AG08395 (cell line): ENCODE data around the gene PSMA7.
"Not testable (repeated sequence)": the region's sequence is repeated elsewhere in the genome, so short reads cannot be mapped to it uniquely, and the experiment has no call there.

Experiments
- DNase-seq: peaks from one replicate; pipeline ENCODE4 v3.0.0; 2012; ENCODE audit warnings: mixed read lengths, low spot score

Gene PSMA7

DNA sequence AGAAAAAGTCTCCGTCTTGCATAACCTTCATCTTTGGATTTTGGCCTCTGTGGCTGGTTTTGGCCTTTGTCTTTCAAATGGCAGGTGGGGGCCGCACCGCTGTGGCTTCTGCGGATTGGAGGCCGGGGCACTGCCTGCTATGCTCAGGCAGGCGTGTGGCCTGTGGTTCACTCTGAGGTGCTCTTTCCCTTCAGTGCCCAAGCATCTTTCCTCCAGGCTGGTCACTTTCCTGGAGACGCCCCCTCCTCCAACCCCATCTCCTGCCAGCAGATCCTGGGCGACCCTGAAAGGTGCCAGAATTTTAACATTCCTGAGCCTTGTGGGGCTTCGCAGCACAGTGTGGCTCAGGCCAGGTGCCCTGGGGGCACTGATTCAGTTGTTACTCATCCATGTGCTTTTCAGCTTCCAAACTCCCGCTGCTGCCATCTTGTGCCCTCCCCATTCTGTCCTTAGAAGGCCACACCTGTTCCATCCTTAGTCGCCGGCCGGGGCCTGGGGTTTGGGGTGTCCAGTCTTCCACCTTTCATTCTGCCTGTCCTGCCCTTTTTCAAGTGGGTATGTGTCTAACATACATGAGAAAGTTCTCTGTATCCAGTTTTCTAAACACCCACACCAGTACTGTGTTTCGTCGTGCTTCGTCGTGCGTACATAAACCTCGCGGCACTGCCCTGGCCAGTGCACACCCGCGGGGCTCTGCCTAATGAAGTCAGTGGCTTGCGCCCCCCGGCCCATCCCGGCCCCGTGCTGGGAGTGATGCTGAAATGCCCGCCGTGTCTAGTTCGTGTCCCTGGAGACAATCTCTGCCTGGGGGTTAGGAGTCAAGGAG lies 12.4 kb upstream of the PSMA7 start:
- DNase-seq = no peak

GRCh38 chr20:62151835-62152364 lies 8.7 kb upstream of the PSMA7 start:
- no peak for DNase-seq

DNA sequence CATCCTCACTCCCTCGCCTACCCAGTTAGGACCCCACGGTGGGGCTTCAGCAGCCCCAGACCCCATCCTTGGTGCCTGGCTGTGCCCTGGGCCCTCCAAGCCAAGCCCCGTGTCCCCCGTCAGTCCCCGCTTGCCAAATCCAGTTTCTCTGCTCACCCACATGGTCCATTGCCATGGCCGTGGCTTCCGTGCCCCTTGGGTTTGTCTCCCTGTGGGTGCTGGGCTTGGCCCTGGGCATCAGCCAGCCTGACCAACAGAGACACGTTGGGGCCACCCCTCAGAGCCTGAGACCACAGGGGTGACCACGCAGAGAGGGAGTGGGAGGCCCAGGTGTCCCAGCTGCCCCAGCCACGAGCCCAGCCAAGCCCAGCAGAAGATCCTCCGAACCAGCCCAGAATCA lies 8.0 kb upstream of the PSMA7 start:
- no peak for DNase-seq

- no peak for DNase-seq
Measured at GRCh38 chr20:62150310-62150575, 7.0 kb upstream of the PSMA7 start.

GRCh38 chr20:62149532-62150309 lies 6.5 kb upstream of the PSMA7 start:
- no peak for DNase-seq

DNA sequence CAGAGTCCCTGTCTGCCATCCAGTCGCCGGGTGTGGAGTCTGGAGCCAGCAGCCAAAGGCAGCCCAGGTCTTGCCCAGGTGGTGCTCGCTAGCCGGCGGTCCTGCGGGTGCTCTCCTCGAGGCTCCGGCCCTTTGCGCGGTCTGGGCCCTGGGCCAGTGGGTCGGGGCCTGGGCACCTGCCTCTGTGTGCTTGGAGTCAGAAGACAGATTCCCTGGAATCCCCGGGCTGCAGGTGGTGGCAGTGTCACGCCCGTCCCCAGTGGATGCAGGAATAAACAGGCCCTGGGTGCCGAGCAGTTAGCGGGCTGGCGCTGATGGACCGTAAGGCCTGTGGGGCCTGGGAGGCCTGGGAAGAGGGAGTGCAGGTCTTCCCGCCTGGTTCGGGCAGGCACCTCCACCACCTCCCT lies 5.7 kb upstream of the PSMA7 start:
- DNase-seq = no peak

DNA sequence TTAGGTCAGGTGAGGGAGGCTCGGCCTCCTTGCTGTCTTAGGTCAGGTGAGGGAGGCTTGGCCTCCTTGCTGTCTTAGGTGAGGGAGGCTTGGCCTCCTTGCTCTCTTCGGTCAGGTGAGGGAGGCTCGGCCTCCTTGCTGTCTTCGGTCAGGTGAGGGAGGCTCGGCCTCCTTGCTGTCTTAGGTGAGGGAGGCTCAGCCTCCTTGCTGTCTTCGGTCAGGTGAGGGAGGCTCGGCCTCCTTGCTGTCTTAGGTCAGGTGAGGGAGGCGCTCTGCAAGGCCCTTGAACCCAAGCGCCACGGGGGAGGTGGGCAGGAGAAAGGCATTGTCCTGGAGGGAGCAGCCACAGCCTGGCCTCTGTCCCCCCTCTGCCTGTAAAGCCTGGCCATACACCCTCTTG lies 5.2 kb upstream of the PSMA7 start:
- DNase-seq = not testable (repeated sequence)

DNA sequence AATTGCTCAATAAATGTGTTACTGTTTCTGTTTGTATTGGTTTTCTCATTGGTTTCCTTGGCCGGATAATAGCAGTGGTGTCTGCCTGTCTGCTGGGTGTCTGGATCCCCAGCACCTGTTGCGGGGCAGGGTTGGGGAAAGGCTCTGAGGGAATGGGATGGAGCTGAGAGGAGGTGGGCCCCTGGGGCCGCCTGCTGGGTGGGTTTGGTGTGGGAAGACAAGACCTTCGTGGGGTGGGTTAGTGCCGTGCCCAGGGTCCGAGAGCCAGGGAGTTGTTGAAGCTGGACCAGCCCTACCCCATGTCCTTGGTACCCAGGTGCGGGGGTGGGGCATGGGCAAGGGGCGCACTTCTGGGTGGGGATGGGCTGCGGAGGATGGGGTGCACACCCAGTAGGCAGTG lies 4.3 kb upstream of the PSMA7 start:
- no peak for DNase-seq

GRCh38 chr20:62147125-62147524 lies 3.9 kb upstream of the PSMA7 start:
- DNase-seq = no peak

DNA sequence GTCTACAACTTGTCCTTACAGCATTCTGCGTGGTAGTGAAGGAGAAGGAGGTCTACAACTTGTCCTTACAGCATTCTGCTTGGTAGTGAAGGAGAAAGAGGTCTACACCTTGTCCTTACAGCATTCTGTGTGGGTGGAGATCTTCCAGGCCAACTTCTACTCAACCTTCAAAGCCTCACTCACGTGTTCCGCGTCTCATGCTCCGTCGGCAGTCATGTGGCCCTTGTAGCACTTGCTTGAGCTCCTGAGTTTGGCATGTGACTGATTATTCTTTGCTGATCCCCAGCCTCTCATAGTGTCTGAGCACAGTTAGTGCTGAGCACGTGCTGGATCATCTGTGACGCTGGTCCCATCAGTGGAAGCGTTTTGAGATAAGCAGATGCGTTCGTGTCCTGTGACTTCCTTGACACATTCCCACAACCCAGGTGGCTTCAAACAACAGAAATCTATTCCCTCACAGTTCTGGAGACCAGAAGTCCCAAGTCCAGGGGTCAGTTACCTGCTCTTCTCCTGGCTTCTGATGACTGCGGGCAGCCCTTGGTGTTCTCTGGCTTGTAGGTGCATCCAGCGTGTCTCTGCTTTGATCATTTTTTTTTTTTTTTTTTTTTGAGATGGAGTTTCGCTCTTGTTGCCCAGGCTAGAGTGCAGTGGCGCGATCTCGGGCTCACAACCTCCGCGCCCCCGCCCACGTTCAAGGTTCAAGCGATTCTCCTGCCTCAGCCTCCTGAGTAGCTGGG lies 3.0 kb upstream of the PSMA7 start:
- DNase-seq = no peak

DNA sequence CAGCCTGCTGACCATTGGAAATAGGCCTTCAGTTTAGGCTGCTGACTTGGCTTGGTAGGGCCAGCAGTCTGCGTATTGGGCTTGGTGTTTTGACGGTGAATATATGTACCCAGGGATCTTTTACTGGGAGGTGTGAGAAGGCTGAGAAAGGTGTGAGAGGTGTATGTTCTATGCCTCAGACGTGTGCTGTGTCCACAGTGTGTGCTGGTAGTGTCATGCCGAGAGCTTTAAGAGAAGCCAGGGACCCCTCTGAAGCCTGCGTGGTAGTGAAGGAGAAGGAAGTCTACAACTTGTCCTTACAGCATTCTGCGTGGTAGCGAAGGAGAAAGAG lies 2.5 kb upstream of the PSMA7 start:
- DNase-seq = no peak

DNA sequence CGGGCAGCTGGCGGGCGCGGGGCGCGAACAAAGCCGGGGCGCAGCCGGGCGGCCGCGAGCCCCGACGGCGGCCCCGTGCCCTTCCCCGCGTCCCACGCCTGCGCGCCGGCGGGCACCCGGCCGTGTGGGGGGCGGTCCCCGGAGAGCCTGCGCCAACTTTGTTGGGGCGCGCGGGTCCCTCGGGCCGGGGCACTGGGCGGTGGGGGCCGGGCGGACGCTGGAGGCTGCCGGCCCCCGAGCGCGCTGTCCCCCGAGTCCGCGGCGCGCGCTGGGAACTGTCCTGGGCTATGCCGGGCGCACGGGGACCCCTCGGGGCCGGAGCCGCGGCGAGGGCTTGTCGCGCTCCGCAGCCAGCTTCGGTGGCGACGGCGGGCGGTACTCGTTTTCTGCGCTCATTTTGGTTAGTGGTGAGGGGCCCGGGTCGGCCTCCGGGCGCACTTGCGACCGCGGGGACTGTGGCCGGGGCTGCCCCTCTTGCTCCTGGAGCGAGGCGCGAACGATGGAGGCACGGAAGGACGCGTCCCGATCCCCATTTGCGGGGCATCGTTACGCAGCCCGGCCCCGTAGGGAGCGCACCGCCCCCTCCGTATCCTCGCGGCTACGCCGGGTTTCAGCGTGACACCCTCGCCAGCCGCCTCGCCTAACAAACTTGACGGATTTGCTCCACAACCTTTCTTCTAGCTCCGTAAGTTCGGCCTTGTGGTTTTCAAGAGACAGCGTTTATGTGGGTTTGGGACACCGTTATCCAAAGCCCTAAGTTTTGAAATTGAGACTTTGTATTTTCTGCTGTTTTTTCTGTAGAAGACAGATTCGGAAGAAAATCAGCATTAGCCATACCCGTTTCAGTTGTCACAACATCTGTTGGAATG lies 997 bp upstream of the PSMA7 start:
- peak; percentile 80 for DNase-seq

DNA sequence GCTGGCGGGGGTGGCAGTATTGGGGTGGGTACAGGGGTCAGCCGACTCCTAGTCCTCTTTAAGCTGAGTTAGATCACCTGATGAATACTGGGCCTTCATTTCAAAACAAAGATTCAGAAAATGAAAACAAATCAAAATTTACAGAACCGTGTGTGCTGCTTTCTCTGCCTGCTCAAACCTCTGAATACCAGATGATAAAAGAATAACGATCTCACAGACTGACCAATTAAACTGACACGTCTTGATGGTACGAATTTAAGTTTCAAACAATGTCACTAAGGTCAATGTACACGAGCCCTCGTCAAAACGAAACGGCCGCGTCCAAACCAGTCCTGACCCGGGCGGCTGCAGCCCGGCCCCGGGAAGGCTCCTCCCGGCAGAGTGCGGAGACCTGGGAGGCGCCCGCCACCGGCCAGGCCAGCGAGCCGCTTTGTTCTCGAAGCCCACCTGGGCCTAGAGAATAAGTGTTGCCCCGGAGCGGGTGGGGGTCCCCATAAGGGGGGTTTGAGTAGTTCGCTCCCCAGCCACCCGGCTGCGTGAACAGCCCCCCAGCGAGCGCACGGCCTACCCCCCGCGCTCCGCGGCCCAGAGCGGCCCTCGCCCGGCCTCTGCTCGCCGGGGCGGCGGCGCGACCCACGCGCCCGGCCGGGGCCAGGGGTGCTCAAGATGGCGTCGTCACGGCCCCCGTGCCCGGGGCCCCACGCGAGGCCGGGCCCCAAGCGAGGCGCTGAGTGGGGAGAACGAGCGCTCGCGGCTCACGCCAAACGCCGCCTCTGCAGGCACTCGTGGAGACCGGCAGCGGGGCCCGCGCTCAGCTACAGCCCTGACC lies 728 bp downstream of the PSMA7 start:
- no peak for DNase-seq

DNA sequence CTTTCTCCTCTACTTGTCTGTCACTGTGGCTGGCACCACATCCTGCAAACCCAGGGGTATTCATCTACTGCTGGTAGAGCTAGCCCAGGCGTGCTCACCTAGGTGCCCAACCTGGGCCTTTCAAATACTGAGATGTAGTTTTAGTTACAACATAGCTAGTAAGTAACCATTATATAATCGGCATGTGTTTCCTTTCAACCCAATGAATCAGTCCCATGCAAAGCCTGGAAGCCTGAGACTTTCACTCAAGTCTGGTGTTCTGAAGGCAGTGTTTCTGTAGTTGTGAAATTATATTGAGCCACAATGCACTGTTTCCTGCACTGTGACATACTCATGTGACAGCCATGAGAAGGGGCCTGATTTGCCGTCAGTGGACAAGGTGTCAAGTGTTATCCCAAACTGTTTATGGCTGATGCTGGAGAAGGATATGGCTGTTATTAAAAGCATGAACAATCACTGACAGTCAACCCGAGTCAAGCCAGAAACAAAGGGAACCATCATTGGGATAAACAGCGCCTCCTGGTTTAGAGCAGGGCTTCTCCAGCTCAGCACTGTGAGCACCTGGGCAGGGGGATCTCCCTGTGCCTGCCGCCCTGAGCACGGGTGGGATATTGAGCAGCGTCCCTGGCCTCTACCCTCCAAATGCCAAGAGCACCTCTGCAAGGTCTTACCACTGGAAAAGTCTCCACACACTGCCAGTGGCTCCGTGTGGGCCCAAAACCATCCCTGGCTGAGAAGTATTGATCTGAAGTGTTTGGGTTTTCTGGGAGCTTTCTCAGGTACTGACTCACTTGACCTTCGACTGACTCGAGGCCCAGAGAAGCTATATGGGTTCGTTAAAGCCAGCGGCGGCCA lies 1.6 kb downstream of the PSMA7 start:
- peak; percentile 37 for DNase-seq

DNA sequence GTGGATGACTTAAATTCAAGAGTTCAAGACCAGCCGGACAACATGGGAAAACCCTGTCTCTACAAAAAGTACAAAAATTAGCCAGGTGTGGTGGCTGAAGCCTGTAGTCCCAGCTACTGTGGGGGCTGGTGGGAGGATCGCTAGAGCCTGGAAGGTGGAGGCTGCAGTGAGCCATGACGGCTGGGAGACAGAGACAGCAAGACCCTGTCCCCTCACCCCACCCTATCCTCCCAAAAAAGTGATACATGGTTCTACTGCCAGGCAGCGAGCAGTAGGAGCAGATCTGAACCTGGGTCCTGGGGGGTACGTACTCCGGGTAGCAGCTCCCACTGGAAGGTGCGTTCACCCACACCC lies 2.2 kb downstream of the PSMA7 start:
- DNase-seq = no peak

DNA sequence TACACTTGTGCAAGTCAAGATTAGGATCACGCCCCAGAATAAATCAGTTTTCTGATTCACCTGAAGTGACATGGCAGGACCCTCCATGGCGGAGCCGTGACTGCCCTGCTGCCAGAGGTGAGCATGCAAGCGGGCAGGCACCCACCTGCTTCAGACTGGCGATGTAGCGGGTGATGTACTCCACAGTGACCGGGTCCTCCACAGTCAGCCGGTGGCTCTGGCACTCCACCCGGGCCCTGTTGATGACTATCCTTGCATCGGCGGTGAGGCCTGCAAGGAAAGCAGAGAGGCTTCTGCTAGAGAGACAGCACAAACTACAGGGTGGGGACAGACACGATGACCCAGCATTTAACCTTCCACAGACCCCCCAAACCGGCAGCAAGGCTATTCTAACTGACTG lies 3.6 kb downstream of the PSMA7 start:
- DNase-seq = no peak

- no peak for DNase-seq
Measured at GRCh38 chr20:62138912-62139311, 4.3 kb downstream of the PSMA7 start.

DNA sequence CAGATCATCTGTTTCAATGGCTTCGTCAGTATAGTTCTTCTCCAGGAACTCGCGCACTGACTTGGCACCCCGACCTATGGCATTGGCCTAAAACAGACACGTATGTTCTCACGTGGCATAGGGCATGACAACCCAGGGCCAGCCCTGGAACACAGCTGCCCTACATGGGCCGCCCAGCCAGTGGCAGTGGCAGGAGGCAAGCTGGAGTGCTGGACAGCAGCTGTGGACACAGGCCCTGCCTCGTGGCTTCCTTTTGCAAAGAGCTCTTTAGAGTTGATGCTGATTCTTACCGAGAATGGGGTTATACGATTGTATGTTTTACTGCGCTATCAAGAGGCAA lies 5.0 kb downstream of the PSMA7 start:
- DNase-seq = no peak

DNA sequence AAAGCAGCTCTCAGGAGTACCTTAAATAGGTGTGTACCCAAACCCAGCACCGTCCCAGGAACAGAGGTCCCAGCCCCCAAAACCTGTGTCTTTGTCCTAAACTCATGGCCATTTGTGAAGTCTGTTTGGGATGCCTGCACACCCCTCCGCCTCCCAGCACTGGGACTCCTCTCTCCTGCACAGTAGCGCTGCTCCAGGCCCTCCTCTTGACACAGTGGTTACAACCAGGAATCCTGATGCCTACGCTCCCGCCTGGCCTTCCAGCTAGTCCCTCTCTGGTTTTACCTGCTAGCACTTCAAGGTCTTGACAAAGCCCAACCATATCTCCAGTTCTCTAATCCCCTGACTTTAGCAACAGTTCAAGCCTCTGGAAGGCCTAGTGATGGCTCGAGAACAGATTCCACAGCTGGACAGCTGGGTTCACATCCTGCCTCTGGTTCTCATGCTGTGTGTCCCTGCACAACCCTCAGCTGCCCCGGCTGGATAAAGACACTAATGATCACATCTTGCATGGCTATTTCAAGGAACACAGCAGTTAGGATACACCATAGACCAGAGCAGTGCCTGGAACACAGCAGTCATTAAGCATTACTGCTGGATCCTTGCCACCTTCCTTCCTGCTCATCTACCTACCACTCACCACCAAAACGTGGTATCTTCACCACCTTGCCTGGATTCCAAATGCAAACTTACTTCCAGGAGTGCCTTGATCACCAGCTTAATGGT lies 5.6 kb downstream of the PSMA7 start:
- no peak for DNase-seq

GRCh38 chr20:62137092-62137384 lies 6.2 kb downstream of the PSMA7 start:
- no peak for DNase-seq
